PC-9 (cell line): ENCODE results near the gene CBL.

ENCODE experiments used
- EZH2 ChIP-seq: fragments of 200-600 bp; sonication (generic); IDR thresholded peaks from 2 replicates; pipeline ENCODE4 v1.8.0; 2017; ENCODE audit warnings: antibody characterized with exemption, low read depth
- TF ChIP-seq, protein P1 (sequence below): fragments of 200-600 bp; sonication (generic); conservative IDR thresholded peaks from 2 replicates; pipeline ENCODE4 v1.6.1; 2017; ENCODE audit warnings: mixed run types, antibody characterized with exemption, mild to moderate bottlenecking, moderate library complexity

DNA sequence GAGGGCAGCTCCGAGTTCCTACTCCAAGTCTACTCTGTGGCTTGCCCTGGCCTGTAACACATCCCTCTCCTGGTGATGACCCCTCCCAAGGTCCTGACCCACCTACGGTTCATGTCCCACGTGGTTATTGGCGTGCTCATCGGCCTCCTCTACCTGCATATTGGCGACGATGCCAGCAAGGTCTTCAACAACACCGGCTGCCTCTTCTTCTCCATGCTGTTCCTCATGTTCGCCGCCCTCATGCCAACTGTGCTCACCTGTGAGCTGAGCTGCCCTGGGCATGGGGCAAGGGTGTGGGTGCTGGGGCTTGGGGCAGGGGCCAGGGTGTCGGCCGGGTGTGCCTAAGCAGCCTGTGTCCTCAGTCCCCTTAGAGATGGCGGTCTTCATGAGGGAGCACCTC, 47.7 kb upstream of the CBL start:
- TF ChIP-seq, protein P1, sequence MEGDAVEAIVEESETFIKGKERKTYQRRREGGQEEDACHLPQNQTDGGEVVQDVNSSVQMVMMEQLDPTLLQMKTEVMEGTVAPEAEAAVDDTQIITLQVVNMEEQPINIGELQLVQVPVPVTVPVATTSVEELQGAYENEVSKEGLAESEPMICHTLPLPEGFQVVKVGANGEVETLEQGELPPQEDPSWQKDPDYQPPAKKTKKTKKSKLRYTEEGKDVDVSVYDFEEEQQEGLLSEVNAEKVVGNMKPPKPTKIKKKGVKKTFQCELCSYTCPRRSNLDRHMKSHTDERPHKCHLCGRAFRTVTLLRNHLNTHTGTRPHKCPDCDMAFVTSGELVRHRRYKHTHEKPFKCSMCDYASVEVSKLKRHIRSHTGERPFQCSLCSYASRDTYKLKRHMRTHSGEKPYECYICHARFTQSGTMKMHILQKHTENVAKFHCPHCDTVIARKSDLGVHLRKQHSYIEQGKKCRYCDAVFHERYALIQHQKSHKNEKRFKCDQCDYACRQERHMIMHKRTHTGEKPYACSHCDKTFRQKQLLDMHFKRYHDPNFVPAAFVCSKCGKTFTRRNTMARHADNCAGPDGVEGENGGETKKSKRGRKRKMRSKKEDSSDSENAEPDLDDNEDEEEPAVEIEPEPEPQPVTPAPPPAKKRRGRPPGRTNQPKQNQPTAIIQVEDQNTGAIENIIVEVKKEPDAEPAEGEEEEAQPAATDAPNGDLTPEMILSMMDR = no peak
- TF ChIP-seq EZH2 = no peak
